ENCODE data around the gene NXPH3. TPM values are rescaled to one million over a fixed set of nuclear protein-coding genes. Genes with fewer than 3 reads are reported as not detected.

Gene NXPH3
- total and polyA plus RNA-seq, 2 of the 13 experiments (the other 11 are each of a cell fraction or from before 2014, with no cell fraction given) = 0.04 to 0.58 TPM

DNA sequence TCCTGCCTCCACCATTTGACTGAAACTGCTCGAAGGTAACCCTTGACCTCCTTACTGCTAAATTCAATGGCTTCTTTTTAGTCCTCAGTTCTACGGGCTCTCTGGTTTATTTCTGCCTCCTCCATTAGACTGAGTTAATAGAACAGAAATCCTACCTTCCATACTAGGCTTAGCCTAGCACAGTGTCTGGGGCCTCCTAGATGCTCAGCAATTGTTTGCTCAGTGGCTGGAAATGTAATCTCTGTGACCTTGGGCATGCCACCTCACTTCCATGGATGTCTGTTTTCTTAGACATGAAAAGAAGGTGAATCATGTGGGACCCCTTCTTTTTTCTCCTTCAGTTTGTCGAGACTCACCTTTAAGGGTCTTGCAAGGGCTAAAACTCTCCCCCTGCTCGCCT lies 19.7 kb downstream of the NXPH3 start (continued):
- TF ChIP-seq AGO2 (optimal IDR thresholded peaks at IDR 0.05; ENCODE audit: low read depth, low read length) (no peak), MBNL3 (CRISPR knock-in tag; conservative IDR thresholded peaks at IDR 0.05) (no peak), ZNF30 (CRISPR knock-in tag; IDR thresholded peaks at IDR 0.05) (no peak), SAFB2 (CRISPR knock-in tag; IDR thresholded peaks at IDR 0.05; ENCODE audit: borderline replicate concordance, low read depth) (no peak), PHF8 (CRISPR knock-in tag; IDR thresholded peaks at IDR 0.05) (no peak), CENPT (CRISPR knock-in tag; IDR thresholded peaks at IDR 0.05; ENCODE audit: low read depth) (no peak), MAFK (conservative IDR thresholded peaks at IDR 0.05 in 1 of 2, IDR thresholded peaks at IDR 0.05 in 1 of 2; ENCODE audit: low read length in 2 of 2) (no peak), MLLT10 (CRISPR knock-in tag; IDR thresholded peaks at IDR 0.05) (no peak), SOX13 (IDR thresholded peaks at IDR 0.05) (no peak), SOX13 (CRISPR knock-in tag; conservative IDR thresholded peaks at IDR 0.05 in 1 of 2, IDR thresholded peaks at IDR 0.05 in 1 of 2) (peak in 1 of 2 experiments; percentile 64; a peak in 1 of 4 replicates), RARA (CRISPR knock-in tag; IDR thresholded peaks at IDR 0.05) (peak; percentile 38), ZSCAN21 (CRISPR knock-in tag; IDR thresholded peaks at IDR 0.05; ENCODE audit: borderline replicate concordance) (no peak), DMAP1 (CRISPR knock-in tag; IDR thresholded peaks at IDR 0.05) (no peak), ZFP36L1 (CRISPR knock-in tag; IDR thresholded peaks at IDR 0.05) (no peak), ATF1 (CRISPR knock-in tag; IDR thresholded peaks at IDR 0.05) (no peak), BCL6 (CRISPR knock-in tag; IDR thresholded peaks at IDR 0.05) (peak; percentile 67), ZNF709 (CRISPR knock-in tag; IDR thresholded peaks at IDR 0.05) (no peak), MXD4 (CRISPR knock-in tag; IDR thresholded peaks at IDR 0.05) (no peak), MBD4 (IDR thresholded peaks at IDR 0.05; ENCODE audit: borderline replicate concordance, low read length) (no peak), ZNF598 (CRISPR knock-in tag; IDR thresholded peaks at IDR 0.05; ENCODE audit: borderline replicate concordance) (no peak), HMG20A (CRISPR knock-in tag; IDR thresholded peaks at IDR 0.05; ENCODE audit: borderline replicate concordance) (peak; percentile 51; the same call in 1 of the 2 replicates)
- TF ChIP-seq, protein P1, sequence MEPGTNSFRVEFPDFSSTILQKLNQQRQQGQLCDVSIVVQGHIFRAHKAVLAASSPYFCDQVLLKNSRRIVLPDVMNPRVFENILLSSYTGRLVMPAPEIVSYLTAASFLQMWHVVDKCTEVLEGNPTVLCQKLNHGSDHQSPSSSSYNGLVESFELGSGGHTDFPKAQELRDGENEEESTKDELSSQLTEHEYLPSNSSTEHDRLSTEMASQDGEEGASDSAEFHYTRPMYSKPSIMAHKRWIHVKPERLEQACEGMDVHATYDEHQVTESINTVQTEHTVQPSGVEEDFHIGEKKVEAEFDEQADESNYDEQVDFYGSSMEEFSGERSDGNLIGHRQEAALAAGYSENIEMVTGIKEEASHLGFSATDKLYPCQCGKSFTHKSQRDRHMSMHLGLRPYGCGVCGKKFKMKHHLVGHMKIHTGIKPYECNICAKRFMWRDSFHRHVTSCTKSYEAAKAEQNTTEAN (CRISPR knock-in tag; conservative IDR thresholded peaks at IDR 0.05) = no peak
- TF ChIP-seq, protein P2, sequence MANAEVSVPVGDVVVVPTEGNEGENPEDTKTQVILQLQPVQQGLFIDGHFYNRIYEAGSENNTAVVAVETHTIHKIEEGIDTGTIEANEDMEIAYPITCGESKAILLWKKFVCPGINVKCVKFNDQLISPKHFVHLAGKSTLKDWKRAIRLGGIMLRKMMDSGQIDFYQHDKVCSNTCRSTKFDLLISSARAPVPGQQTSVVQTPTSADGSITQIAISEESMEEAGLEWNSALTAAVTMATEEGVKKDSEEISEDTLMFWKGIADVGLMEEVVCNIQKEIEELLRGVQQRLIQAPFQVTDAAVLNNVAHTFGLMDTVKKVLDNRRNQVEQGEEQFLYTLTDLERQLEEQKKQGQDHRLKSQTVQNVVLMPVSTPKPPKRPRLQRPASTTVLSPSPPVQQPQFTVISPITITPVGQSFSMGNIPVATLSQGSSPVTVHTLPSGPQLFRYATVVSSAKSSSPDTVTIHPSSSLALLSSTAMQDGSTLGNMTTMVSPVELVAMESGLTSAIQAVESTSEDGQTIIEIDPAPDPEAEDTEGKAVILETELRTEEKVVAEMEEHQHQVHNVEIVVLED (CRISPR knock-in tag; IDR thresholded peaks at IDR 0.05; ENCODE audit: borderline replicate concordance) = no peak
- TF ChIP-seq, protein P3, sequence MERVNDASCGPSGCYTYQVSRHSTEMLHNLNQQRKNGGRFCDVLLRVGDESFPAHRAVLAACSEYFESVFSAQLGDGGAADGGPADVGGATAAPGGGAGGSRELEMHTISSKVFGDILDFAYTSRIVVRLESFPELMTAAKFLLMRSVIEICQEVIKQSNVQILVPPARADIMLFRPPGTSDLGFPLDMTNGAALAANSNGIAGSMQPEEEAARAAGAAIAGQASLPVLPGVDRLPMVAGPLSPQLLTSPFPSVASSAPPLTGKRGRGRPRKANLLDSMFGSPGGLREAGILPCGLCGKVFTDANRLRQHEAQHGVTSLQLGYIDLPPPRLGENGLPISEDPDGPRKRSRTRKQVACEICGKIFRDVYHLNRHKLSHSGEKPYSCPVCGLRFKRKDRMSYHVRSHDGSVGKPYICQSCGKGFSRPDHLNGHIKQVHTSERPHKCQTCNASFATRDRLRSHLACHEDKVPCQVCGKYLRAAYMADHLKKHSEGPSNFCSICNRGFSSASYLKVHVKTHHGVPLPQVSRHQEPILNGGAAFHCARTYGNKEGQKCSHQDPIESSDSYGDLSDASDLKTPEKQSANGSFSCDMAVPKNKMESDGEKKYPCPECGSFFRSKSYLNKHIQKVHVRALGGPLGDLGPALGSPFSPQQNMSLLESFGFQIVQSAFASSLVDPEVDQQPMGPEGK (CRISPR knock-in tag; IDR thresholded peaks at IDR 0.05) = 0 out of 2 replicates have a peak, but pooled peaks have one; percentile 15
- TF ChIP-seq, protein P4, sequence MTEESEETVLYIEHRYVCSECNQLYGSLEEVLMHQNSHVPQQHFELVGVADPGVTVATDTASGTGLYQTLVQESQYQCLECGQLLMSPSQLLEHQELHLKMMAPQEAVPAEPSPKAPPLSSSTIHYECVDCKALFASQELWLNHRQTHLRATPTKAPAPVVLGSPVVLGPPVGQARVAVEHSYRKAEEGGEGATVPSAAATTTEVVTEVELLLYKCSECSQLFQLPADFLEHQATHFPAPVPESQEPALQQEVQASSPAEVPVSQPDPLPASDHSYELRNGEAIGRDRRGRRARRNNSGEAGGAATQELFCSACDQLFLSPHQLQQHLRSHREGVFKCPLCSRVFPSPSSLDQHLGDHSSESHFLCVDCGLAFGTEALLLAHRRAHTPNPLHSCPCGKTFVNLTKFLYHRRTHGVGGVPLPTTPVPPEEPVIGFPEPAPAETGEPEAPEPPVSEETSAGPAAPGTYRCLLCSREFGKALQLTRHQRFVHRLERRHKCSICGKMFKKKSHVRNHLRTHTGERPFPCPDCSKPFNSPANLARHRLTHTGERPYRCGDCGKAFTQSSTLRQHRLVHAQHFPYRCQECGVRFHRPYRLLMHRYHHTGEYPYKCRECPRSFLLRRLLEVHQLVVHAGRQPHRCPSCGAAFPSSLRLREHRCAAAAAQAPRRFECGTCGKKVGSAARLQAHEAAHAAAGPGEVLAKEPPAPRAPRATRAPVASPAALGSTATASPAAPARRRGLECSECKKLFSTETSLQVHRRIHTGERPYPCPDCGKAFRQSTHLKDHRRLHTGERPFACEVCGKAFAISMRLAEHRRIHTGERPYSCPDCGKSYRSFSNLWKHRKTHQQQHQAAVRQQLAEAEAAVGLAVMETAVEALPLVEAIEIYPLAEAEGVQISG (CRISPR knock-in tag; IDR thresholded peaks at IDR 0.05) = no peak

Data from HepG2 (cell line).